ENCODE data around the gene ATF6B.
A peak's percentile ranks its signal among the peaks of the same experiment; 100 is the strongest.

DNA sequence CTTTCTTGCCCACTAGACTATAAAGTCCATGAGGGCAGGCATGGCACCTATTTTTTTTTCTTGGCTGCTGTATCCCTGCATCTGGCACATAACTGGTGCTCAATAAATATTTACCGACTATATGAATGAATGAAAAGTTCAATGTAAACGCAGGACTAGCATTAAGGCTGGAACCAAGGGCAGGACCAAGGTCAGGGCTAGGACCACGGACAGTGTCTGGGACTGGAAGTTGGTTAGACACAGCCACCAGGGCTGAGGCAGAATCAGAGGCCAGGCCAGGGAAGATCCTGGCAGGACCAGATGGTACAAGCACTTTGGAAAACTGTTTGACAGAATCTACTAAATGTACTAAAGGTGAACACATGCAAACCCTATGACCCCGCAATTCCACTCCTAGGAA, 22.6 kb downstream of the ATF6B start:
- TF ChIP-seq, protein P1, sequence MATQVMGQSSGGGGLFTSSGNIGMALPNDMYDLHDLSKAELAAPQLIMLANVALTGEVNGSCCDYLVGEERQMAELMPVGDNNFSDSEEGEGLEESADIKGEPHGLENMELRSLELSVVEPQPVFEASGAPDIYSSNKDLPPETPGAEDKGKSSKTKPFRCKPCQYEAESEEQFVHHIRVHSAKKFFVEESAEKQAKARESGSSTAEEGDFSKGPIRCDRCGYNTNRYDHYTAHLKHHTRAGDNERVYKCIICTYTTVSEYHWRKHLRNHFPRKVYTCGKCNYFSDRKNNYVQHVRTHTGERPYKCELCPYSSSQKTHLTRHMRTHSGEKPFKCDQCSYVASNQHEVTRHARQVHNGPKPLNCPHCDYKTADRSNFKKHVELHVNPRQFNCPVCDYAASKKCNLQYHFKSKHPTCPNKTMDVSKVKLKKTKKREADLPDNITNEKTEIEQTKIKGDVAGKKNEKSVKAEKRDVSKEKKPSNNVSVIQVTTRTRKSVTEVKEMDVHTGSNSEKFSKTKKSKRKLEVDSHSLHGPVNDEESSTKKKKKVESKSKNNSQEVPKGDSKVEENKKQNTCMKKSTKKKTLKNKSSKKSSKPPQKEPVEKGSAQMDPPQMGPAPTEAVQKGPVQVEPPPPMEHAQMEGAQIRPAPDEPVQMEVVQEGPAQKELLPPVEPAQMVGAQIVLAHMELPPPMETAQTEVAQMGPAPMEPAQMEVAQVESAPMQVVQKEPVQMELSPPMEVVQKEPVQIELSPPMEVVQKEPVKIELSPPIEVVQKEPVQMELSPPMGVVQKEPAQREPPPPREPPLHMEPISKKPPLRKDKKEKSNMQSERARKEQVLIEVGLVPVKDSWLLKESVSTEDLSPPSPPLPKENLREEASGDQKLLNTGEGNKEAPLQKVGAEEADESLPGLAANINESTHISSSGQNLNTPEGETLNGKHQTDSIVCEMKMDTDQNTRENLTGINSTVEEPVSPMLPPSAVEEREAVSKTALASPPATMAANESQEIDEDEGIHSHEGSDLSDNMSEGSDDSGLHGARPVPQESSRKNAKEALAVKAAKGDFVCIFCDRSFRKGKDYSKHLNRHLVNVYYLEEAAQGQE (IDR thresholded peaks at IDR 0.05; ENCODE audit: unreplicated experiment) = peak; percentile 84
- TF ChIP-seq, protein P2, sequence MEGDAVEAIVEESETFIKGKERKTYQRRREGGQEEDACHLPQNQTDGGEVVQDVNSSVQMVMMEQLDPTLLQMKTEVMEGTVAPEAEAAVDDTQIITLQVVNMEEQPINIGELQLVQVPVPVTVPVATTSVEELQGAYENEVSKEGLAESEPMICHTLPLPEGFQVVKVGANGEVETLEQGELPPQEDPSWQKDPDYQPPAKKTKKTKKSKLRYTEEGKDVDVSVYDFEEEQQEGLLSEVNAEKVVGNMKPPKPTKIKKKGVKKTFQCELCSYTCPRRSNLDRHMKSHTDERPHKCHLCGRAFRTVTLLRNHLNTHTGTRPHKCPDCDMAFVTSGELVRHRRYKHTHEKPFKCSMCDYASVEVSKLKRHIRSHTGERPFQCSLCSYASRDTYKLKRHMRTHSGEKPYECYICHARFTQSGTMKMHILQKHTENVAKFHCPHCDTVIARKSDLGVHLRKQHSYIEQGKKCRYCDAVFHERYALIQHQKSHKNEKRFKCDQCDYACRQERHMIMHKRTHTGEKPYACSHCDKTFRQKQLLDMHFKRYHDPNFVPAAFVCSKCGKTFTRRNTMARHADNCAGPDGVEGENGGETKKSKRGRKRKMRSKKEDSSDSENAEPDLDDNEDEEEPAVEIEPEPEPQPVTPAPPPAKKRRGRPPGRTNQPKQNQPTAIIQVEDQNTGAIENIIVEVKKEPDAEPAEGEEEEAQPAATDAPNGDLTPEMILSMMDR (conservative IDR thresholded peaks at IDR 0.05; ENCODE audit: low read depth in 2 of 2) = no peak
- TF ChIP-seq POLR2AphosphoS5 (IDR thresholded peaks at IDR 0.05; ENCODE audit: low read depth) (no peak), EZH2phosphoT487 (IDR thresholded peaks at IDR 0.05; ENCODE audit: unreplicated experiment) (no peak), CREB1 (CRISPR knock-in tag; IDR thresholded peaks at IDR 0.05; ENCODE audit: low read depth) (no peak), EZH2 (IDR thresholded peaks at IDR 0.05; ENCODE audit: low read depth, unreplicated experiment) (no peak), ZNF331 (CRISPR knock-in tag; IDR thresholded peaks at IDR 0.05; ENCODE audit: low read depth) (no peak), ZNF114 (CRISPR knock-in tag; IDR thresholded peaks at IDR 0.05) (no peak), STAT1 (IDR thresholded peaks at IDR 0.05; ENCODE audit: unreplicated experiment) (no peak), JUNB (IDR thresholded peaks at IDR 0.05; ENCODE audit: unreplicated experiment) (no peak), NANOG (IDR thresholded peaks at IDR 0.05; ENCODE audit: borderline replicate concordance) (no peak)
- TF ChIP-seq, protein P3, sequence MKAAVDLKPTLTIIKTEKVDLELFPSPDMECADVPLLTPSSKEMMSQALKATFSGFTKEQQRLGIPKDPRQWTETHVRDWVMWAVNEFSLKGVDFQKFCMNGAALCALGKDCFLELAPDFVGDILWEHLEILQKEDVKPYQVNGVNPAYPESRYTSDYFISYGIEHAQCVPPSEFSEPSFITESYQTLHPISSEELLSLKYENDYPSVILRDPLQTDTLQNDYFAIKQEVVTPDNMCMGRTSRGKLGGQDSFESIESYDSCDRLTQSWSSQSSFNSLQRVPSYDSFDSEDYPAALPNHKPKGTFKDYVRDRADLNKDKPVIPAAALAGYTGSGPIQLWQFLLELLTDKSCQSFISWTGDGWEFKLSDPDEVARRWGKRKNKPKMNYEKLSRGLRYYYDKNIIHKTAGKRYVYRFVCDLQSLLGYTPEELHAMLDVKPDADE (IDR thresholded peaks at IDR 0.05) = no peak
- TF ChIP-seq, protein P4, sequence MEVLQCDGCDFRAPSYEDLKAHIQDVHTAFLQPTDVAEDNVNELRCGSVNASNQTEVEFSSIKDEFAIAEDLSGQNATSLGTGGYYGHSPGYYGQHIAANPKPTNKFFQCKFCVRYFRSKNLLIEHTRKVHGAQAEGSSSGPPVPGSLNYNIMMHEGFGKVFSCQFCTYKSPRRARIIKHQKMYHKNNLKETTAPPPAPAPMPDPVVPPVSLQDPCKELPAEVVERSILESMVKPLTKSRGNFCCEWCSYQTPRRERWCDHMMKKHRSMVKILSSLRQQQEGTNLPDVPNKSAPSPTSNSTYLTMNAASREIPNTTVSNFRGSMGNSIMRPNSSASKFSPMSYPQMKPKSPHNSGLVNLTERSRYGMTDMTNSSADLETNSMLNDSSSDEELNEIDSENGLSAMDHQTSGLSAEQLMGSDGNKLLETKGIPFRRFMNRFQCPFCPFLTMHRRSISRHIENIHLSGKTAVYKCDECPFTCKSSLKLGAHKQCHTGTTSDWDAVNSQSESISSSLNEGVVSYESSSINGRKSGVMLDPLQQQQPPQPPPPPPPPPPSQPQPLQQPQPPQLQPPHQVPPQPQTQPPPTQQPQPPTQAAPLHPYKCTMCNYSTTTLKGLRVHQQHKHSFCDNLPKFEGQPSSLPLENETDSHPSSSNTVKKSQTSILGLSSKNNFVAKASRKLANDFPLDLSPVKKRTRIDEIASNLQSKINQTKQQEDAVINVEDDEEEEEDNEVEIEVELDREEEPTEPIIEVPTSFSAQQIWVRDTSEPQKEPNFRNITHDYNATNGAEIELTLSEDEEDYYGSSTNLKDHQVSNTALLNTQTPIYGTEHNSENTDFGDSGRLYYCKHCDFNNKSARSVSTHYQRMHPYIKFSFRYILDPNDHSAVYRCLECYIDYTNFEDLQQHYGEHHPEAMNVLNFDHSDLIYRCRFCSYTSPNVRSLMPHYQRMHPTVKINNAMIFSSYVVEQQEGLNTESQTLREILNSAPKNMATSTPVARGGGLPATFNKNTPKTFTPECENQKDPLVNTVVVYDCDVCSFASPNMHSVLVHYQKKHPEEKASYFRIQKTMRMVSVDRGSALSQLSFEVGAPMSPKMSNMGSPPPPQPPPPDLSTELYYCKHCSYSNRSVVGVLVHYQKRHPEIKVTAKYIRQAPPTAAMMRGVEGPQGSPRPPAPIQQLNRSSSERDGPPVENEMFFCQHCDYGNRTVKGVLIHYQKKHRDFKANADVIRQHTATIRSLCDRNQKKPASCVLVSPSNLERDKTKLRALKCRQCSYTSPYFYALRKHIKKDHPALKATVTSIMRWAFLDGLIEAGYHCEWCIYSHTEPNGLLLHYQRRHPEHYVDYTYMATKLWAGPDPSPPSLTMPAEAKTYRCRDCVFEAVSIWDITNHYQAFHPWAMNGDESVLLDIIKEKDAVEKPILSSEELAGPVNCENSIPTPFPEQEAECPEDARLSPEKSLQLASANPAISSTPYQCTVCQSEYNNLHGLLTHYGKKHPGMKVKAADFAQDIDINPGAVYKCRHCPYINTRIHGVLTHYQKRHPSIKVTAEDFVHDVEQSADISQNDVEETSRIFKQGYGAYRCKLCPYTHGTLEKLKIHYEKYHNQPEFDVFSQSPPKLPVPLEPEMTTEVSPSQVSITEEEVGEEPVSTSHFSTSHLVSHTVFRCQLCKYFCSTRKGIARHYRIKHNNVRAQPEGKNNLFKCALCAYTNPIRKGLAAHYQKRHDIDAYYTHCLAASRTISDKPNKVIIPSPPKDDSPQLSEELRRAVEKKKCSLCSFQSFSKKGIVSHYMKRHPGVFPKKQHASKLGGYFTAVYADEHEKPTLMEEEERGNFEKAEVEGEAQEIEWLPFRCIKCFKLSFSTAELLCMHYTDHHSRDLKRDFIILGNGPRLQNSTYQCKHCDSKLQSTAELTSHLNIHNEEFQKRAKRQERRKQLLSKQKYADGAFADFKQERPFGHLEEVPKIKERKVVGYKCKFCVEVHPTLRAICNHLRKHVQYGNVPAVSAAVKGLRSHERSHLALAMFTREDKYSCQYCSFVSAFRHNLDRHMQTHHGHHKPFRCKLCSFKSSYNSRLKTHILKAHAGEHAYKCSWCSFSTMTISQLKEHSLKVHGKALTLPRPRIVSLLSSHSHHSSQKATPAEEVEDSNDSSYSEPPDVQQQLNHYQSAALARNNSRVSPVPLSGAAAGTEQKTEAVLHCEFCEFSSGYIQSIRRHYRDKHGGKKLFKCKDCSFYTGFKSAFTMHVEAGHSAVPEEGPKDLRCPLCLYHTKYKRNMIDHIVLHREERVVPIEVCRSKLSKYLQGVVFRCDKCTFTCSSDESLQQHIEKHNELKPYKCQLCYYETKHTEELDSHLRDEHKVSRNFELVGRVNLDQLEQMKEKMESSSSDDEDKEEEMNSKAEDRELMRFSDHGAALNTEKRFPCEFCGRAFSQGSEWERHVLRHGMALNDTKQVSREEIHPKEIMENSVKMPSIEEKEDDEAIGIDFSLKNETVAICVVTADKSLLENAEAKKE (CRISPR knock-in tag; IDR thresholded peaks at IDR 0.05) = no peak

Data from GM23338 (cell line).